ENCODE results near the gene PRKCE. TPM values are rescaled to one million over a fixed set of nuclear protein-coding genes. Genes with fewer than 3 reads are reported as not detected.

The PRKCE gene
- total RNA-seq, 1 experiment from 2014 or later, result 12.1 TPM

- TF ChIP-seq CTCF (IDR thresholded peaks at IDR 0.05; ENCODE audit: unreplicated experiment), result no peak
- H3K27ac Mint-ChIP-seq (ENCODE audit: low read depth, unreplicated experiment), result no peak overlapping the region
- intact Hi-C loops (cut with micrococcal nuclease), result no loop called here
- POLR2A ChIA-PET, result interaction anchor here (1.6 kb wide), 1 partner anchor 10 kb away, joined by 8 read pairs; no protein-coding TSS in a partner anchor
- H3K4me1 Mint-ChIP-seq (ENCODE audit: insufficient read depth, unreplicated experiment), result peaks cover 42% of the 10 kb centered on the region
- no peak overlapping the region for H3K4me3 Mint-ChIP-seq (ENCODE audit: unreplicated experiment)
- H3K27me3 Mint-ChIP-seq (ENCODE audit: insufficient read depth, unreplicated experiment), result no peaks in the 10 kb centered on the region
- no TSS peak for BruUV-seq (replicated peaks)
- H3K36me3 Mint-ChIP-seq (ENCODE audit: insufficient read depth, unreplicated experiment), result no peaks in the 10 kb centered on the region
- CTCF ChIA-PET, result interaction anchor here (0.5 to 1.5 kb wide), 2 partner anchors 123 to 189 kb away, joined by 3 to 4 read pairs; no protein-coding TSS in a partner anchor
- no peaks in the 10 kb centered on the region for H3K9me3 Mint-ChIP-seq (ENCODE audit: unreplicated experiment)
- DNase-seq (ENCODE audit: unreplicated experiment), result no peak
These were observed 161.8 kb downstream of the PRKCE start for GRCh38 chr2:45813003-45813941.

GRCh38 chr2:45814488-45814887 is 163.0 kb downstream of the PRKCE start:
- intact Hi-C loops (cut with micrococcal nuclease), result no loop called here
- DNase-seq (ENCODE audit: unreplicated experiment), result no peak
- H3K27me3 Mint-ChIP-seq (ENCODE audit: insufficient read depth, unreplicated experiment), result no peaks in the 10 kb centered on the region
- no peak for TF ChIP-seq CTCF (IDR thresholded peaks at IDR 0.05; ENCODE audit: unreplicated experiment)
- ChIA-PET POLR2A (no interaction called here), CTCF (interaction anchor here (0.9 to 1.6 kb wide), 2 partner anchors 9 to 35 kb away, joined by 3 to 6 read pairs; no protein-coding TSS in a partner anchor)
- no TSS peak for BruUV-seq (replicated peaks)
- no peak overlapping the region for H3K27ac Mint-ChIP-seq (ENCODE audit: low read depth, unreplicated experiment)
- no peaks in the 10 kb centered on the region for H3K9me3 Mint-ChIP-seq (ENCODE audit: unreplicated experiment)
- no peaks in the 10 kb centered on the region for H3K36me3 Mint-ChIP-seq (ENCODE audit: insufficient read depth, unreplicated experiment)
- peaks cover 54% of the 10 kb centered on the region for H3K4me1 Mint-ChIP-seq (ENCODE audit: insufficient read depth, unreplicated experiment)
- H3K4me3 Mint-ChIP-seq (ENCODE audit: unreplicated experiment), result no peak overlapping the region

GRCh38 chr2:45814951-45815621 is 163.6 kb downstream of the PRKCE start:
- intact Hi-C loops (cut with micrococcal nuclease), result no loop called here

More at GRCh38 chr2:45814951-45815621, 163.6 kb downstream of the PRKCE start:
- Mint-ChIP-seq H3K4me1 (ENCODE audit: insufficient read depth, unreplicated experiment) (peaks cover 60% of the 10 kb centered on the region), H3K9me3 (ENCODE audit: unreplicated experiment) (no peaks in the 10 kb centered on the region), H3K4me3 (ENCODE audit: unreplicated experiment) (no peak overlapping the region), H3K36me3 (ENCODE audit: insufficient read depth, unreplicated experiment) (no peaks in the 10 kb centered on the region), H3K27ac (ENCODE audit: low read depth, unreplicated experiment) (no peak overlapping the region), H3K27me3 (ENCODE audit: insufficient read depth, unreplicated experiment) (no peaks in the 10 kb centered on the region)
- CTCF ChIA-PET, result interaction anchor here (0.9 to 1.6 kb wide), 2 partner anchors 8 to 36 kb away, joined by 3 to 6 read pairs; no protein-coding TSS in a partner anchor
- no TSS peak for BruUV-seq (replicated peaks)
- TF ChIP-seq CTCF (IDR thresholded peaks at IDR 0.05; ENCODE audit: unreplicated experiment), result no peak
- POLR2A ChIA-PET, result interaction anchor here (0.7 to 2.8 kb wide), 4 partner anchors 9 to 178 kb away, joined by 3 to 17 read pairs (median 6); no protein-coding TSS in a partner anchor
- DNase-seq (ENCODE audit: unreplicated experiment), result no peak

All from MCF 10A (cell line).